Left cardiac atrium (tissue), 4 donors: ENCODE measurements around the gene NEBL. TPM values are rescaled to one million over a fixed set of nuclear protein-coding genes. Genes with fewer than 3 reads are reported as not detected.

Experiments used
- ATAC-seq, 2 donors: fragments of 200-7000 bp; cut with Tn5 transposase; one replicate each; pipeline ENCODE4 v1.9.1; 2020; ENCODE audit warnings: mild to moderate bottlenecking in 2 of 2, moderate library complexity in 2 of 2
- DNase-seq: peaks from one replicate; pipeline ENCODE4 v3.0.0-alpha.2; 2020
- intact Hi-C, 2 donors: fragments of 100-400 bp; cut with DNase I; formaldehyde crosslinking; loops; one replicate each; pipeline versions ENCODE4 v1.14.1 to v1.15.1; 2022 to 2023
- total RNA-seq, 2 donors: library from RNA; stranded (reverse); fragmentation: NEBNext Ultra II Directional; extraction: Animal tissue kit (Norgen Biotek cat#: 25700); gene quantifications; one replicate each; pipeline ENCODE4 v1.2.1, GENCODE V29; 2021
- donor health status: DM: no; HTN: yes; CAD: no.
- donor health status: DM: no; HTN: yes; CAD: no; lungs with severe emphysema.
- donor health status: DM: yes; HTN: yes; CAD: no.
- donor health status: Dilated cardiomyopathy.

NEBL gene
- total RNA-seq, 2 donors from 2014 or later: 386 to 506 TPM

GRCh38 chr10:20745556-20746375 lies 151.3 kb downstream of the NEBL start:
- no peak for ATAC-seq
- intact Hi-C loops: no loop called here
- no peak for DNase-seq

GRCh38 chr10:20744821-20745220 lies 152.3 kb downstream of the NEBL start:
- DNase-seq: no peak
- peak in 1 of 2 donors; percentile 24 for ATAC-seq
- intact Hi-C loops: no loop called here

- ATAC-seq: no peak
- intact Hi-C loops: no loop called here
- DNase-seq: no peak
Observed at GRCh38 chr10:20743942-20744341, 153.2 kb downstream of the NEBL start.

GRCh38 chr10:20742737-20743541 lies 154.2 kb downstream of the NEBL start:
- ATAC-seq: peak in 1 of 2 donors; percentile 82
- no peak for DNase-seq
- intact Hi-C loops: no loop called here

GRCh38 chr10:20740120-20740519 lies 157.0 kb downstream of the NEBL start:
- no peak for ATAC-seq
- no peak for DNase-seq
- intact Hi-C loops: no loop called here

GRCh38 chr10:20737107-20737506 lies 160.0 kb downstream of the NEBL start:
- intact Hi-C loops: no loop called here
- no peak for DNase-seq
- no peak for ATAC-seq
